GM19395 (cell line): ENCODE results near the gene PDK3.
A peak's percentile ranks its signal among the peaks of the same experiment; 100 is the strongest.

ENCODE experiments used
- ATAC-seq: cut with Tn5 transposase; IDR thresholded peaks from one replicate; pipeline ENCODE4 v1.9.1; 2021; ENCODE audit warnings: mild to moderate bottlenecking, moderate library complexity; ENCODE audit not compliant: unreplicated experiment

PDK3 gene

DNA sequence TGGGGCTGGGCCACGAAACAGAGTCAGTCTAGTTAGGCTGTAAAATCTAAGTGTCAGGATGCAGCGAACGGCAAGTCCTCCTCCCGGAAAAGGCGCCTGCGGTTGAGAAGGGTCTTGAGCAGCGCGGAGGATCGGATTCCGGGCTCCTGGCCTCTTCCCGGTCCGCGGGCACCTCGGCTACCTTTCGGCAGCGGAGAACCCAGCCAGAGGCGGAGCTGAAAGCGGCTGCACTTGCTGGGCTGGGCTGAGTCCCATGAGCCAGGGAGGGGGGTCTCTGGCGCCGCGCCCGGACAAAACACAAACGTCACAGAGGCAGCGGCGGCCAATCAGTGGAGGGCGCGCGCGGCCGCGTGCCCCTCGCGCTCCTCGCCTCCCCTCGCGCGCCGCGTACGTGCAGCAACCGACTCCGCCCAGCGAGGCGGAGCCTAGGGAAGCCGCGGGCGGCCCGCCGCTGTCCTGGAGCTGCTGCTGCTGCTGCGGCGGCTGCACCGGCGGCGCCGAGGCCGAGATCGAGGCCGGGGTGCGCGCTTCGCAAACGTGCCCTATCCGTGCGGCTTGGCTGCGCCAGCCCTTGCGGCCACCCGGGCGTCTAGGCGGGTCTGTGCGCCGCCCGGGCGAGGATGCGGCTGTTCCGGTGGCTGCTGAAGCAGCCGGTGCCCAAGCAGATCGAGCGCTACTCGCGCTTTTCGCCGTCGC lies at the start of gene PDK3:
TSS of gene PDK3 (plus strand) at position 451 of the 696 bp plus-strand sequence. CDS start at position 621, 170 bp downstream.
- ATAC-seq = peak; percentile 94

DNA sequence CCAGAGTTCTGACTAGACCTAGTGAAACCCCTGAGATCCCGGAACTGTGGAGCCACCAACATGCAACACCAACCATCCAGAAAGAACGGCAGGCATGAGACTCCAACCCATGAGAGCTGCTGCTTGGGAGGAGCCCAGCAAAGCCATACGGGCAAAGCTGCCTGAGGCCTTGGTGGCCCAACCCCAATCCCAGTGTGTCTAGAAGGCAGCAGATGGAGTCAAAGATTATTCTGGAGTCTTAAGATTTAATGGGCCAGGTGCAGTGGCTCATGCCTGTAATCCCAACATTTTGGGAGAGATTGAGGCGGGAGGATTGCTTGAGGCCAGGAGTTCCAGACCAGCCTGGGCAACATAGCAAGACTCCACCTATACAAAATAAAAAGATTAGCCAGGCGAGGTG lies 49.2 kb upstream of the PDK3 start:
- no peak for ATAC-seq

DNA sequence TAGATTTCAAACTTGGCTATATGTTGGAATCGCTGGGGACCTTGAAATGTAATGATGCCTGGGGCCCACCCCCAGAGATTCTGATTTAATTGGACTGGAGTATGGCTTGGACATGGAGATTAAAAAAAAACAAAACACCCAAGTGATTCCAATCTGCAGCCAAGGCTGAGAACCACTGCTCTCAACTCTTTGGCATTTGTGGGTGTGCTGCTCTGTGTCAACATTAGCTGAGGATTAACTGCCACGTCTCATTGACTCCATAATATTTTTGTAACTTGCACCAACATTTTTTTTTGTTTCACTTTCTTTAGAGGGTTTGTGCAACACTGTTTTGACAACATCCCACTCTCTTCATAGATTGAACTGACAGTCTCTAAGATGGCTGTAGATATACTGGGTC lies 41.1 kb upstream of the PDK3 start:
- no peak for ATAC-seq

DNA sequence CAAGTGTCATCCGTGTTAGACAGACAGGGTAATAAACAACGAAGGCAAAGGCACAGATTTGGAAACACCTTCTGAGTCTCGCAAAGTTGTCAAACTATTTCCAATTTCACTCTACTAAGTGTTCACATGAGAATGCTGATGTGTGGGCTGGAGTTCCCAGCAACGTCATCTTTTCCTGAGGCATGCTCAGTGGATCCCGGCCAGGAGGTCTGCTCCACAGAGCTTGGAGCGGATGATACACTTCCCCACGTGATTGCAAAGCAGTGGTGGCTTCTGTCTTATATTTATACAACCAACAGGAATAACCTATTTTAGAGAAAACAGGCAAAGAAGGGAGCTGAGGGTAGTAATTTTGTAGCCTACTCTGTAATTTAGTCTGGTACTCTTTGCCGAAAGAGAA lies 40.1 kb upstream of the PDK3 start:
- no peak for ATAC-seq

DNA sequence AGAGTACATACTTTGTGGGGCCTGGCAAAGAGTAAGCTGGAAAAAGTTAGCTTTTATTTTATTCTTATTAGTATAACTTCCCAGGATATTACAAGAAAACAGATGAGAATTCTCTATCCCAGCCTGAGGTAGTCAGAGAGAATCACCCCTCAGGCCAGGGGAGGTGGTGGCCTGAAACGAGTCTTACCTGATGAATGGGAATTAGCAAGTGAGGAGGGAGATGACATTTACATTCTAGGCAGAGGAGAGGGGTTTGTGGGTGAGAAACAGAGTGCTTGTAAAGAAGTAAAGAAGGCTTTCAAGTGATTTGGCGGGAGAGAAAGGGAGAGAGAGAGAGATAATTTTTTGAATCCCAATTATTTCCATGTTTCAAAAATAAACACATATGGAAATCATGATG lies 39.3 kb upstream of the PDK3 start:
- no peak for ATAC-seq

DNA sequence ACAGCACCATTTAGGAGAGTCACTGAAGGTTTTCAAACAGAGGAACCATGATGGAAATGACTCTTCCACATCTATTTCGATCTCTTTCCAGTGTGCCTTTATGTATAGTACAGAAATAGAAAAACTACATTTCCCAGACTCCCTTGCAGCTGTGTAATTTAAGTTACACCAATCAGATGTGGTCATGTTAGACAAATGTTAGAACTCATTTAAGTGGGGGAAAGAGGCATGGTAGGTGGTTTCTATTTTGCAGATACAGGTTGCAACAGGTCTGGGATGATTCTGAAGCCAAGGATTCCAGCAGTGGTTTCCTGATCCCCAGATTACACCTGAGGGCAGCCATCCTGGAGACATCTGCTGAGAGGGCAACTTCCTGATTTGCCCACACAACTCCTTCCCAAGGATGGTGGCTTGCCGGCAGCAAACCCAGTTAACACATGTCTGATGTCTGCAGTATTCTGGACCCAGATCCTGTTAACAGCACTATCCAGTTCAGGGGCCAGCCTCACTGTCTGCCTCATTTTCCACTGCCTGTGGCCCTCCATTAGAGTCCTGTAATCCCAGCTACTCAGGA lies 38.7 kb upstream of the PDK3 start:
- ATAC-seq = no peak

DNA sequence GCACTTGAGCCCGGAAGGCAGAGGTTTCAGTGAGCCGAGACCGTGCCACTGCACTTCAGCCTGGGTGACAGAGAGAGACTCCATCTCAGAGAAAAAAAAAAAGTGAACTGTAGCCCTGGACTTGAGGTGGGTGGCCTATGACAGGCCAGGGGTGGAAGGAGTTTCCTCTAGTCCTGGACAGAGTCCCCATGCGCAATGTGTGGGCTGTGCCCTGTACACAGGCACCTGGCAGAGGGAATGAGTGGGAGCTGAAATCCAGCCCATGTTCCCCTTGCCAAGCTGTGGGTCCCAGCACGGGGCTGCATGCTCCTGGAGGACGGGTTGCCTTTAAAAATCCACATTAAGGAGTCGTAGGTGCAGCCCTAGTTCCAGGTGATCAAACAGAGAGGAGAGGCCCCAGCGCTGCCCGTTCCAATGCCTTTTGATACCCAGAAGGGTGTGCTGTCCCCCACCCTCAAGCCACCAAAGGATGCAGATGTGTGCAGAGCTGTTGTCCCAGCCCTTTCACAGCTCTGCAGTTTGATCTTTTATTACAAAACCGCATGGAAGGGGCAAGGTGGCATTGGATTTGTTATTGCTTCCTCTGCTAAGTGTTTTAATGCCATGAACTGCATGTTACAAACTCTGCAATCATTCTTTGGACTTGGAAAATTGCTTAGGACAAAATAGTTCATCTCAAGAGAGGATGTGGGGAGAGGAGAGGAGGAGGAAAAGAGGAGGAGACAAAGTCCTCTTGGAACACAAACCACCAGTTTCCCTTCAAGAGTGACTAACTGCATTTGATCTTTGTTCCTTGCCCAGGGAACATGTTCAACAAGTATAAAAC lies 38.0 kb upstream of the PDK3 start:
- no peak for ATAC-seq

DNA sequence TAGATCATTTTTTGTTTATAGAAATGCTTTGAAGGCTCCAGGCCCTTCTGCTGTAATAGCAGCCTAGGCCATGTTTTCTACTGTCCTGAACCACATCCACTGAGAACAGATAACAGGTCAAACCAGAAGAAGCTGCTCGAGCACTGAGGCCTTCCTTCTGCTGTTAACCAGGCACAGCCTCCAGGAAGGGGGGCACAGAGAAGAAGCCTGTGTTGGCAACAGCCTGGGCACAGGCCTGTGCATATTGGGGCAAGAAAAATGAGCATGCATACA lies 37.4 kb upstream of the PDK3 start:
- ATAC-seq = no peak

DNA sequence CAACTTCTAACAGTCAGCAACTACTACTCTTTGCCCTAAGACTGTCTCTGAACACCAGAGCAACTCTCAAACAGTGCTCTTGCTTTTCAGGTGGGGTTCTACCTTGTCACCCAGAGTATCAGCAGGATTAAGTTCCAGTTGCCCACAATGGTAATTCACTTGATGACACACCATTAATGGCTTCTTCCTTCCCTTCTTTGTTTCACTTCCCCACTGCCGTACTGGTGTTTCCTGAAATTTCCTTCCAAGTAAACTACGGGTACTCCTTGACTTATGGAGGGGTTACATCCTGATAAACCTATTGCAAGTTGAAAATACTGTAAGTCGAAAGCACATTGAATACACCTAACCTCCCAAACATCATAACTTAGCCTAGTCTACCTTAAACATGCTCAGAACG lies 36.6 kb upstream of the PDK3 start:
- no peak for ATAC-seq

DNA sequence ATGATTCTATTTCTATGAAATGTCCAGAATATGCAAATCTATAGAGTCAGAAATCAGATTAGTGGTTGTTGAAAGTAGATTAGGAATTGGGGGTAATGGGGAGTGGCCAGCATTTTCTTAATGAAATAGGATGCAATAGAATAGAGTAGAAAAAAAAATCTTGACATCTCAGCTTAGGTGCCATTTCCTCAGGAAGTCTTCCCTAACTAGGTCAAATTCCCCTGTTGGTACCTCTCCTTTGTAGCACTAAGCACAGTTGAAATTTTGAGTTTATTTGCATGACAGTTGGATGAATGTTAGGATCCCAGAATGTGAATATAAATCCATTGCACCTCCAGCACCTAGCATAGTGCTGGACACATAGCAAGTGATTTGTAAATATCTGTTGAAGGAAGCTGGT lies 30.0 kb upstream of the PDK3 start:
- no peak for ATAC-seq

DNA sequence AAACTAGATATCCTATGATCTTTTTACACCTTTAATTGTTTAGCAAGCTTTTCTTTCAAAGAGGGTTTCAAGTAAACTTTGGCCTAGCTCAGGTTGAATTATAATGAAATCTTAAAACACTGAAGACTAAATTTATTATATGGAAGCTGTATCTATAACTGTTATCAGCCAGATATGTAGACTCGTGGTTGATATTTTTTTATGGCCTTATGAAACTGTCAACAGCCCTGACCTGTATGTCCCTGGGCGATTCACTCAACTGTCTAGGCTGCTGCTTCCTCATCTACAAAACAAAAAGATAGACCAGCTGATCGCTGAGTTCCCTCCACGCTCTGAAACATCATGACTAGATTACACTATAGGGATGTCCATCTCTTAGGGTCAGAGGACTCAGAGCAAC lies 21.2 kb upstream of the PDK3 start:
- ATAC-seq = no peak

DNA sequence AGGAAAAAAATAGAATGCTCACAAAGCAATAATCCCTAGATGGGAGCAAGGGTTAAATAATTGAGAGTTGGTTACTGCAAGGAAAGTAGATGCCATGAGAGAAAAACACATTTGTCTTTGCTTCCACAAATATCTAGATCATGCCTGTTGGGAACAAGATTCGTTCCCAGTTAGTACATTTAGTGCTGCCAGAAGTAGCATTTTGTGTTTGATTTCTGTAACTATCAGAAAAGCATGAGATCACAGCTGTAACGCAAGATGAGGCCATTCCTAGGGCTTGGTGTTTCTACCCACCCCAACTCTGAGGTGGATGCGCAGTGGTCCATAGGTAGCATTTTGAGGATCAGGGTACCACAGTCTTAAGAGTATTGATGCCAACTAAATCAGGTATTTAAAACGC lies 20.4 kb upstream of the PDK3 start:
- ATAC-seq = no peak

DNA sequence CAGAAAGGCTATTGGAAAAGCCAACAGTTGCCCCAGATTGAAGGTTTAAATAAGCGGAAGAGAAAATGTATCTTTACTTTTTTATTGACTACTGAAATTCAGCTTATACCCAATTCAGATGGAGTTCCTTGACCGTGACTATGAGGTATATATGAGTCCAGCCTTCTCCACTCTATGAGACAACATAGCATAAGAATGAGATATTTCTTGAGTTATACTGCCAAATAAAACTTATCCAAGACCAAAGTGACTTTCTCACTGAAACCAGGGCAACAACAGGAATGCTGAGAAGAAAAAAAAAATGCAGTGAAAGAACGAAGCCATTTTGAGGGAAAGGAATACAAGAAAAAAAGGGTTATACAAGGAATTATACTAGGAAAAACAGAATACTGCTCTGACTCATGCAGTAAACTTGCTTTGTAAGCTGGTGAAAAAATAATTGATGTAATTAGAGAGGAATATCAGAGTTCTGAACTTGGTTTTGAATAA lies 16.3 kb upstream of the PDK3 start:
- ATAC-seq = no peak

DNA sequence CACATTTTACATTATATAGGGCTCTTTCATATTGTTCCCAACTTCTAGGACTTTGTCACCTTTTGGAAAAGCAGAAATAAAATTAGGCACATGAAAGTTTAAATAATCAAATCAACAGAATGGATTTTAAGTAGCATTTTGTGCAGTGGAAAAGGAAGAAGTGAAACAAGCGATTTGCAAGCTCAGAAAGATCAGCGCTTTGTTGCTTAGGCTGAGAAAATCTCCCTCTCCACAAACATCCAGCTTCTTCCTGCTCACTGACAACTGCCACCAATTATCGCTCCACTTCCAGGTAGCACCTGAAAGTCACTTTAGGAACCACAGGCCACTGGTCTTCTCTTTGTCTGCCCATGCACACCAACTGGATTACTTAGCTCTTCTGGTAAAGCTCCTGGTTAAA lies 2.0 kb upstream of the PDK3 start:
- ATAC-seq = no peak

DNA sequence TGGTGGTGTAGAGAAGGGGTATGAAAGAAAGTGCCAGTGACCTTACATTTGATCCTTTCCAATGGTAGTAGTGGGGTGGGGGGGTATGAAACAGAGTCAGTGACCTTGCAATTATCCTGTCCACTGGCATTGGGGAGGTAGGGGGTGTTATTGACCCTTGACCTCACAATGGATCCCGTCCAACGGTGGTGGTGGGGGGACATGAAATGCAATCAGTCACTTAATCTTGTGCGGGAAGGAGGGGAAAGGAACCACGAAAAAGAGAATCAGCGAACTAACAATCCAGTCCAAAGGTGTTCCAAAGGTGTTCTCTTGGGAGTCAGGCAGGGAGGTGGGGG lies 619 bp upstream of the PDK3 start:
- ATAC-seq = no peak

DNA sequence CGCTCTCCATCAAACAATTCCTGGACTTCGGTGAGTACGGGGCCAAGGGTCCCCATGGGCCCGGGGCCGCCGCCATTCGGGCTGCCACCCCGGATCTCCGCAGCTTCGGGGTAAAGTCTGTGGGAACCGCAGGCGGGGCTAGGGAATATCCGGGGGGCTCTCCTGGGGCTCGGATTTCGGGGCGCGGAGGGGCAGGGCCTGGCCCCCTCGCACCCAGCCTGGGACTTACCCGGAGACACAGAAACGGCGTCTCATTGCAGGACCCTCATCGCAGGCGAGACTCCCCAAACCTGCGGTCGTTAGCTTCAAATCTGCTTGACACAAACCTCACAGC lies 413 bp downstream of the PDK3 start:
- ATAC-seq = peak; percentile 23

DNA sequence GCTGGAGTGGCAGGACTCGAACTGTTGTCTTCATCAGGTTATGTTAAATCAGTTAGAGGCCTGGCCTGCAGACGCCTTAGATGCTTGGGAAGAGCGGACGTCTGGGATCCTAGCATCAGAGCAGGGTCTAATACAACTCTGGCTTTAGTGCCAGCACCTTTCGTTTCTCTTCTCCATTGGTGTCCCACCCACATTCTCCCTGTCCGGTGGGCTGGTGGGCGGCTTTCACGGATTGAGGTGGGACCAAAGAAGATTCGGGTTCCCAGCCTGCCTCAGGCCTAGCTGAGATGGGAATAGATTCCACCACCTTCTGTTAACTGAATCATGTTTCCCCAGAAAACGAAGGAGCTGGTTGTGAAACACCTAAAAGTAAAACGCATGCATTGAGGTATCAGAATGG lies 939 bp downstream of the PDK3 start:
- no peak for ATAC-seq

DNA sequence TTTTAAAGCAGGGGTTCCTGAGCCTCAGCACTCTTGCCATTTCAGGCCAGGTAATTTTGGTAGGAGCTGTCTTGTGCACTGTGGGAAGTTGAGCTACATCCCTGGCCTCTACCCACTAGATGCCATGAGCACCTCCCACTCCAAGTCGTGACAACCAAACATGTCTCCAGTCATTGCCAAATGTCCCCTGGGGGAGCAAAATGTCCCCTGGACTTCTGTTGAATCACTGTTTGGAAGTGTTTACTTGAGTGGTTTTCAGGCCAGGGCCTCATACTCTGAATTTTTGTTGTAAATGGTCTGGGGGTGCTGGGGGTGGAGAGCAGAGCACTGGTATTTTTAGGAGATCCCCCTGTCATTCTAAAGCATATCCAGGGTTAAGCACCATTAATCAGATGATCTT lies 3.2 kb downstream of the PDK3 start:
- ATAC-seq = no peak

DNA sequence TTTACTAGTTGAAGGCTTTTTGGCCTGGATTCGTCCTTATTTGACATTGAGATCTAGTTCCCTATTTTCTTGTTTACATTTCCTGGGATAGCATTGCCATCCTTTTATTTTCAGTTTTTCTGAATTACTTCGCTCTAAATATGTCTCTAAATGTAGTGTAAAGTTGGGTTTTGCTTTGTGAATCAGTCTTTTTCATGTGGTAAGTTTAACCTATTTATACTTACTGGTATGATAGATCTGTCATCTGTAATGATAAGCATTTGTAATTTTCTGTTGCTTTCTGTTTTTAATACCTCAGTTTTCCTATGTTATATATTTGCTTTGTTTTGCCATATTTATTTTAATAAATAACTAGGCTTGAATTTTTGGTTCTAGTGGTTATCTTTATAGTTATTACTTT lies 6.7 kb downstream of the PDK3 start:
- no peak for ATAC-seq

DNA sequence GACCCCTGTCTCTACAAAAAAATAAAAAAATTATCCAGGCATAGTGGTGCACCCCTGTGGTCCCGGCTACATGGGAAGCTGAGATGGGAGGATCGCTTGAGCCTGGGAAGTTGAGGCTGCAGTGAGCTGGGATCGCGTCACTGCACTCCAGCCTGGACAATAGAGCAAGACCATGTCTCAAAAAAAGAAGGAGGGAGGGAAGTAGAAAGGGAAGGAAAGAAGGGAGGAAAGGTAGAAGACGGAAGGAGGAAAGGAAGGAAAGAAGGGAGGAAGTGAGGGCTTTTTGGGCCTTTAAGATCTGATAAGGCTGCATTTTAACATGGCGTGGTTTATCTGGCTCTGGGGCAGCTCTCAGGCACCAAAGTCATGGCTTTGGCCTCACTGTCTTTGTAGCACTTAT lies 10.4 kb downstream of the PDK3 start:
- no peak for ATAC-seq

DNA sequence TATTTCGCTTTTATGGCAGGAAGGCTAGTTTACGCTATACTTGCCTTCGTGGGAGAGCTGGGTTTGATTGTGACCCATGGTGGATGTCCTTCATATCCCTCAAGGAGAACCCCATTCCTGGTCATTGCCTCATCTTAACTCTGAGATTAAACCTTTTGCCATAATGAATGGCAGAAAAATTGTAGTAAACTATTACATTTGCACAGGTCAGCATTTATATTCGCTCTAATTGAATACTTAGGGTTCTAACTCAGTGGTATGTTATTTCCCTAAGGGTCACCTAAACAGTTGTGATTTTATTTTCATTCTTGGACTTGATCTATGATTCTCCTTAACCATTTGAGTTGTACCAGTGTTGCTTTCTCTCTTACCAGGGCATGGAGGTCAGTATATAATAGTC lies 13.4 kb downstream of the PDK3 start:
- ATAC-seq = no peak

DNA sequence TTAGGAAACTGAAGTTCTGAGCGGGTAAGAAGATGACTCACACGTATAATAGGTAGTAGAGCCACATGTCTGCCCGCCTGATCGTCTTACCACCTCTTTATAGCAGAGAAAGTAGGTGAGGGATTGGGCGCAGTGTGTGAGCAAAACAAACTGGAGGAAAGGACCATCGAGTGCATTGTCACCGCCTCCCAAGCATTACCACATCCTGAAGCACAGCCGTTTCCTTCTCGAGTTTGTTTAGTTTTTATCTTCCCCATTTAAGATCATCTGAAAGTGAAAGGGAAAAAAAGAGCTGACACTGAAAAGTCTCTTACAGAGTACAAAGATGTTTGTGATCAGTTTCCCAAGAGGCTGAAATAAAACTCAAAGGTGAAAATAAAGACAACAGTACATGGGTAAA lies 14.8 kb downstream of the PDK3 start:
- peak; percentile 95 for ATAC-seq
